ENCODE measurements around the gene SULT2A1. TPM values are rescaled to one million over a fixed set of nuclear protein-coding genes. Genes with fewer than 3 reads are reported as not detected.

The SULT2A1 gene
- not detected for total RNA-seq

GRCh38 chr19:47886010-47886559 is at the start of gene SULT2A1:
Gene SULT2A1 (minus strand): TSS chr19:47886315. CDS start chr19:47886257, 58 bp downstream.

GRCh38 chr19:47858646-47859285 is 27.3 kb downstream of the SULT2A1 start, which contains the start of gene TPRX2:
Gene TPRX2 (plus strand): TSS chr19:47859235. CDS start chr19:47859247, 12 bp downstream.

GRCh38 chr19:47821460-47822020 is 64.6 kb downstream of the SULT2A1 start, which contains the start of gene CRX:
Gene CRX (plus strand): TSS chr19:47821937. CDS start chr19:47834444, 12,507 bp downstream.

Other genes with a start within 250 kb of the SULT2A1 start
- 59.6 TPM for gene EHD2, start 172.9 kb downstream of the SULT2A1 start, total RNA-seq
- gene NOP53, start 140.8 kb downstream of the SULT2A1 start, total RNA-seq = 157 TPM
- gene SELENOW, start 107.6 kb downstream of the SULT2A1 start, total RNA-seq = 123 TPM
- gene TPRX1, start 81.8 kb downstream of the SULT2A1 start, total RNA-seq = not detected
- 229 TPM for gene CRX, start 64.4 kb downstream of the SULT2A1 start, total RNA-seq
- gene TPRX2, start 27.1 kb downstream of the SULT2A1 start, total RNA-seq = not detected
- gene BSPH1, start 105.9 kb upstream of the SULT2A1 start, total RNA-seq = 1.6 TPM
- 1.5 TPM for gene ELSPBP1, start 108.3 kb upstream of the SULT2A1 start, total RNA-seq
- gene CABP5, start 157.8 kb upstream of the SULT2A1 start, total RNA-seq = 43.1 TPM
- gene PLA2G4C, start 224.5 kb upstream of the SULT2A1 start, total RNA-seq = 42.7 TPM

All from camera-type eye (tissue), 1 donor.